GM19455 (cell line): ENCODE data around the gene TMED4.

Experiments
- ATAC-seq: cut with Tn5 transposase; IDR thresholded peaks from one replicate; pipeline ENCODE4 v1.9.1; 2021; ENCODE audit not compliant: unreplicated experiment

TMED4 gene

DNA sequence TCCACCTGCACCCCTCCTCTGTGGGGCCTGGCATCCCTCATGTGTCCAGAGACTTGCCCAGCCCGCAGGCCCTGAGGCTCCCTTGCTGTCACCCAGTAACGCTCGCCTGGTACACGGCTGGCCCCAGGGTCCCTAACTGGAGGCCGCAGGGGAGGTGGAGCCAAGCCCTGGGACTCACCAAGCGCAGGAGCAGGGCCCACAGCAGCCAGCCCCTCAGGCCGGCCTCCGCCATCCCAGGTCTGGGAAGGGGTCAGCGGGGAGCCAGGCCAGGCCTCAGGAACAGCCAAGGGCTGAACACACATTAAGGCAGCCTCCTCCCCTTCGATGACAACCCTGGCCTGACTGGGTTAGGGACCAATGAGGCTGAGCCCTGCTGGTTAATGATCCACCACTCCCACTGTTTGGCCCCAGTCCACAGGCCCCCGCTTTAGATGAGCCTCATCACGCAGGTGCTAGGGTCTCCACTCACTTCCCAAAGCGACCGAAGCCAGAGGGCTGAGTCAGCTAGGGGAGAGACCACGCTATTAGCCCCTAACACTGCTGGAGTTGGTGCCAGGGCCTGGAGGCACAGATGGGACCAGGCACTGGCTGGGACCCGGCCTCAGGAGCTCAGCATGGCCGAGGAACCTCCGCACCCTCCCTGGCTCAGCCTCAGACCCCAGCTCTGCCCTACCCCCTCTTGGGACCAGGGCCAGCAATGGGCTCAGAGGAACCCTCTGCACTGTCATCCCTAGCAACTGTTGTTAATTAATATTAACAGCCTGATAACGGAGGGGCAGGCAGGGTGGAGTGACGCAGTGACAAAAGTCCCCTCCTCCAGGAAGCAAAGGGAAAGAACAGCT lies 40.8 kb downstream of the TMED4 start, which contains the start of gene NPC1L1:
Gene NPC1L1, minus strand, starts transcription at position 303 of the 842 bp plus-strand sequence. Its CDS starts 71 bp downstream, at position 232.
- no peak for ATAC-seq

DNA sequence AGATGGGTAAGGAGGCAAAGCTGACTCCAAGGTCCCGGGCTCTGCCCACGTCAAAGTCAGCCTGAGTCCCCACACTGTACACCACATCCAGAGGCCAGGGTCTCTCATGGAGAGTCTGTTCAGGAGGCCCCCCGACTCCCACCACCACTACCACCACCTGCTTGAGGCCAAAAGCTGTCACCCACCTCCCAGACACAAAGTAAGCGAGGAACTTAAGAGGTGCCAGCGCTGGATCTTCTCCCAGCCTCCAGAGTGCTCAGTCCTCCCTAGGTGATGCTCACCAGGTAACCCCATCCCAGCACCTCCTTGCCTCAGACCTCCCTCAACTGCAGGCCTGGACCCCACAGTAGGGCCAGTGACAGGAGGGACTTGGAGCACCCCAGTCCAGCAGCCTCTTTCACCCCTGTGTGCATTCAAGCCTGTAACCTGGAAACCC lies 41.4 kb downstream of the TMED4 start:
- ATAC-seq = no peak

DNA sequence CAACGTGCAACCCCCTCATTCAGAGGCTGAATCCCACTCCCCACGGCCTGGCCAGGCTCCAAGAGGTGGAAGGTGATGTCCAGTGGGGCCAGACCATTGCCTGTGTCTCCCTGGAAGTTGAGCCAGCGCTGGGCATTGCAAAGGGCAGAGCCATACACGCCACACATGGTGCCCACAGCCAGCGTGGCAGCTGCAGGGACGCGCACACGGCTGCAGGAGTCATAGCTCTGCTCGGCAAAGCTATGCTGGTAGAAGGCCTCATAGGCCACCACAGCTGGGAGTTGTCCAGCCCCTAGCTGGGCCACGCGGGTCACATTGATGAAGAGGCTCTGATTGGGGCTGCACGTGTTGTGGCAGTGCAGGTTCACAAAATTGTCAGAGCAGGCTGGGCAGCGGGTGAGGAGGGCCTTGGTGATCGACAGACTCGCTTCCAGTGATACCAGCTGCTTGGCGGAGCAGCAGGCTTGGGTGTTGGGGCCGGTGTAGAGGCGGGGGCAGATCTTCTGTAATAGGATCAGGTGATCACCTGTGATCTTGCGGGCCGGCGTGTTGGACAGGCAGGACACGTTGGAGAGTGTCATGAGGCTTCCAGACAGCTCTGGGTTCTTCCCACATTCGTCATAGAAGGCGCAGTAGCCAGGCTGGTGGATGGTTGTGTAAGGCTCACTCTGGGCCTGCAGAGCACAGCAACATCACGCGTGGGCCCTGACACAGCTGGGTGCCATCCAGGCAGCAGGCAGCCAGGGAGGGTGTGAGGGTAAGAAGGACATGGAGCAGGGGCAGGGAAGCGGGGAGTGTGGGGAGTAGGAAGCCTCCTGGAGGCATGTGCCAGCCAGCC lies 42.1 kb downstream of the TMED4 start:
- ATAC-seq = no peak

DNA sequence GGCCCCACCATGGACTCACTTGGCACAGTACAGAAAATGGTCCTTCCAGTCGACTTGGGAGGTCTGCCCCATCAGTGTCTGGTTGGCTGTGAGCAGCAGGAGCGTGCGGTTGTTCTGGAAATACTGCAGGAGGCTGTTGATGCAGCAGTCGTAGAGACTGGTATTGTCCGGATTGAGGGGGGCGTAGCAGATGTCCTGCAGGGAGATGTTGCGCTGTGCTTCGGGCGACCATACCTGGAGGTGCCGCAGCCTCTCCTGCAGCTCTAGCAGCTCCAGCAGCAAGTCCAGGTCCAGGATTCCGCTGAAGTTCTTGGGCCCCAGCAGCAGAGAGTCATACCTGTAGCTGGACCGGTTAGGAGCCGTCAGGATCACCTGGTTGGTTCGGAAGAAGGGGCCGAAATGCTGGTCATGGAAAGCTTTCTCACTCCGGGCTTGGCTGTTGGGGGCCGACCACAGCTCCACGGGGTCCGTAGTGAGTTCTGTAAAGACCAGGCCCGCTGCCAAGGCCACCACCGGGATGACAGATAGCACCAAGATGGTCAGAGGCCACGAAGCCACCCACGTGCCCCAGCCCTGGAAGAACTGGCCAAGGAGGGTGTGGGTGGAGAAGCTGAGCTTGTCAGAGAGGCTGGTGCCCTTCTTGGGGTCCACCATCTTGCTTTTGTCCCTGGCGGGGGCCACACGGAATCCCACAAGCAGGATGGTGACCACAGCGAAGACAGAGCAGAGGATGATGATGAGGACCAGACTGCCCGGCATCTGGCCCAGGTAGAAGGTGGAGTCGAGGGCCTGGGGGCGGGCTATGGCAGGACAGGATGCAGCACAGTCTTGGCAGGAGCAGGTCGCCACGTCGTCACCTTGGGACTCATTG lies 43.0 kb downstream of the TMED4 start:
- no peak for ATAC-seq

GRCh38 chr7:44538093-44538797 lies 43.8 kb downstream of the TMED4 start:
- no peak for ATAC-seq

DNA sequence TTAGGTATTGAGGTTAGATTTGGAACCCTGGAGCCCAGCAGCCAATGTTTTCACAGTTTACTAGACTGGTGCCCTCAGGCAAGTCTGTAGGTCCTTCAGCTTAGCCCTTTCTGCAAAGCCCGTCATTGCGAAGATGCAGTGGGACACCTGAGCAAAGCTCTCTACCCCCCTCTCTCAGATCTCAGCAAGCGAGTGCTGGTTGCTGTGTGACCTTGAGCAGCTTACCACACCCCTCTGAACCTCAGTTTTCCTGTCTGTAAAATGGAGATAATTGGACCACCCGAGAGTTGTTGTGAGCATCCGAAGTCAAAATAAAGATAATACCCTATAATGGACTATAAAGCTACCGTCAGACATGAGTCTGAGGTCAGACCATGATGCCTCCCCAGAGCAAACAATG lies 44.6 kb downstream of the TMED4 start:
- no peak for ATAC-seq

GRCh38 chr7:44536090-44536489 lies 45.9 kb downstream of the TMED4 start:
- no peak for ATAC-seq

GRCh38 chr7:44535348-44536064 lies 46.5 kb downstream of the TMED4 start:
- no peak for ATAC-seq

DNA sequence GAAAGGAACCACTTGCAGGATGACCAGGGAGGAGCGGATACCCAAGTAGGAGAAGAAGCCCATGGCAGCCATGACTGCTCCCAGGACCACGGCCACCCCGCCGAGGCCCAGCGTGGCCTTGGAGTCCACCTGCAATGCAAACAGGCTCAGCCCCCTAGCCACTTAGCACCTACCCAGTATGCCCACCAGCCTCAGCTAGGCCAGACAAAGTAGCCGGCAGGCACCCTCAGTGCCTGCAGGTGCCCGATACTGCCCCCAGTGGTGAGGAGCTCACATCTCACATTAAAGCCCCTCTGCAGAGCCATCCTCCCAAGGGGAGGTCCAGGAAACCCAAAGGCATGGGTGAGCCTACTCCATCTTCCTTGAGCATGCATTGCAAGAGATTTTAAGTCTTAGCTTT lies 47.5 kb downstream of the TMED4 start:
- no peak for ATAC-seq

GRCh38 chr7:44534087-44534486 lies 47.9 kb downstream of the TMED4 start:
- no peak for ATAC-seq

GRCh38 chr7:44533301-44534055 lies 48.6 kb downstream of the TMED4 start:
- no peak for ATAC-seq

GRCh38 chr7:44531421-44532380 lies 50.3 kb downstream of the TMED4 start:
- ATAC-seq = no peak

DNA sequence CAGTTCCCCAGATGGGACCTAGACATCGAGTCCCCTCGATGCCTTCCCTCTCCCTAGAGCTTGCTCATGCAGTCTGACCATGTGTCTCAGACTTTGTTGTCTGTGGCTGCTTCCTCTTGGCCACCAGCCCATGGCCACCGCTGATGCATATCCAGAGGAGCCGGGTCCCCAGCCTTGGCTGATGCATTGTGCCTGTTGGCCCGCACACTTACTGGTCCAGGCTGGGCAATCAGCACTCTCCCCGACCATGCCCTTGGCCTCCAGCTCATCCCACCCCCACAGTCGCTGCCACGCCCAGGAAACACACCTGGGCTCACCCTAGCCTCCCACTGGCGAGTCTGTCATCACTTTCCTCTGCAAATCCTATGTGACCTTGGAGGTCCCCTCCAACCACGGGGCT lies 51.0 kb downstream of the TMED4 start:
- no peak for ATAC-seq
